ENCODE measurements around the gene ANXA3. TPM values are rescaled to one million over a fixed set of nuclear protein-coding genes. Genes with fewer than 3 reads are reported as not detected.

Gene ANXA3
- total RNA-seq, 1 experiment from 2014 or later = 263 TPM

DNA sequence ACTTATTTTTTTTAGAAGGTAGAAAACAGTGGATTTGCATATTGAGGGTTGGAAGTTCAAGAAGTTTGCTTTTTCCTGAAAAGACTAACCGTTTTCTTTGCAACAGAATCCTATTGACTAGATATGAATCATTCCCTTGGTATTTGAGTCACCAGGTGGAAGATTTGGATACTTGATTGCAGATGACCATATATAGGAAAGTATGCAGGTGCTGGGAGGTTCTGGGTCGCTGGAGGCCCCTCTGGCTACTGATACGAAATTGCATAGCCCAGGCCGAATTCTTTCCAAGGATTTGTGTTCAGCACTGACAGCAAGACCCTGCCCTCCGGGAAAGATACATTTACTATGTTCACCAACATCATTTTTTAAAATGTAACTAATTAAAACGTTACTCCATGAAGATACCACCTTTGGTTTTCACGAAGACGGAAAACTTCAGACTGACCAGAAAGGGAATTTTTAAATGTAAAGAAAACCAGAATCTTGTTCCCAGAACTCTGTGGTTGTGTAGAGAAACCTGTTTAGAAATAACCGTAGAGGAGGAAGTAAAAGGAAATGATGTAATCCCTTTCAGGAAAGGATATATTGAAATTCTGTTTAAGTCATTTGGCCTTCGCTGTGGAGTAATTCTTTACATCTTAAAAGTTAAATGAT lies 946 bp downstream of the ANXA3 start:
- POLR2A ChIA-PET (ENCODE audit: unreplicated experiment) = interaction anchor here (0.6 kb wide), 1 partner anchor 25 kb away, joined by 4 read pairs; no protein-coding TSS in a partner anchor
- DNase-seq = peak; percentile 92
- intact Hi-C loops (cut with micrococcal nuclease) = loop anchor here (1.0 kb wide), 2 partner anchors 17 to 23 kb away; no protein-coding TSS in a partner anchor

DNA sequence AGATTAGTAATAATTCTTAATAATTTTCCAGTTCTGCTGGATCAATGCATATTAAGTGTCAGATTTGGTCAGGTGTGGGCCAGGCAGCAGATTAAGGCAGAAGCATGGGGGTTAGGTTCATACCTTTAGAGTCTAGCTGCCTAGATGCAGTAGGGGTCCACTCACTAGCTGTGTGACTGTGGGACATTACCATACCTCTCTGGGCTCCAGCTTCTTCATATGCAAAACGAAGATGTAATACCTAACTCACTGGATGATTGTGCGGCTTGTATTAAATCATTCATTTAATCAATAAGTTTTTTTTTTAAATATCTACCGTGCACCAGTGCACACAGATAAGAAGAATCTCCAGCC lies 1.4 kb downstream of the ANXA3 start:
- Histone ChIP-seq H3K9ac (ENCODE audit: low read length) (peak overlapping the region; percentile 77; the same call in 1 of the 2 replicates), H3K9me2 (replicated peaks; ENCODE audit: low read length) (no peaks in the 10 kb centered on the region), H3F3A (ENCODE audit: low read length, unreplicated experiment) (no peaks in the 10 kb centered on the region), H2AFZ (ENCODE audit: low read length) (no peak overlapping the region), H4K20me1 (ENCODE audit: low read length) (no peaks in the 10 kb centered on the region), H3K27me3 (ENCODE audit: low read length) (no peaks in the 10 kb centered on the region), H3K4me1 (ENCODE audit: insufficient read depth, low read length) (peaks cover 51% of the 10 kb centered on the region), H3K36me3 (ENCODE audit: low read depth, low read length) (peaks cover 18% of the 10 kb centered on the region; the same call in 1 of the 2 replicates), H3K27ac (ENCODE audit: low read length) (peak overlapping the region; percentile 88), H3K9me3 (ENCODE audit: low read length) (no peaks in the 10 kb centered on the region), H3K79me2 (ENCODE audit: low read length) (peaks cover 52% of the 10 kb centered on the region), H3K4me2 (ENCODE audit: low read length) (peak overlapping the region; percentile 87), H3K4me3 (ENCODE audit: low read length) (peak overlapping the region; percentile 83)
- DNase-seq = no peak
- ATAC-seq = no peak
- CTCF ChIA-PET = no interaction called here
- POLR2A ChIA-PET (ENCODE audit: unreplicated experiment) = interaction anchor here (0.6 kb wide), 1 partner anchor 25 kb away, joined by 4 read pairs; no protein-coding TSS in a partner anchor
- no TSS peak for BruUV-seq (replicated peaks)
- intact Hi-C loops (cut with micrococcal nuclease) = no loop called here
- TF ChIP-seq, protein P1, sequence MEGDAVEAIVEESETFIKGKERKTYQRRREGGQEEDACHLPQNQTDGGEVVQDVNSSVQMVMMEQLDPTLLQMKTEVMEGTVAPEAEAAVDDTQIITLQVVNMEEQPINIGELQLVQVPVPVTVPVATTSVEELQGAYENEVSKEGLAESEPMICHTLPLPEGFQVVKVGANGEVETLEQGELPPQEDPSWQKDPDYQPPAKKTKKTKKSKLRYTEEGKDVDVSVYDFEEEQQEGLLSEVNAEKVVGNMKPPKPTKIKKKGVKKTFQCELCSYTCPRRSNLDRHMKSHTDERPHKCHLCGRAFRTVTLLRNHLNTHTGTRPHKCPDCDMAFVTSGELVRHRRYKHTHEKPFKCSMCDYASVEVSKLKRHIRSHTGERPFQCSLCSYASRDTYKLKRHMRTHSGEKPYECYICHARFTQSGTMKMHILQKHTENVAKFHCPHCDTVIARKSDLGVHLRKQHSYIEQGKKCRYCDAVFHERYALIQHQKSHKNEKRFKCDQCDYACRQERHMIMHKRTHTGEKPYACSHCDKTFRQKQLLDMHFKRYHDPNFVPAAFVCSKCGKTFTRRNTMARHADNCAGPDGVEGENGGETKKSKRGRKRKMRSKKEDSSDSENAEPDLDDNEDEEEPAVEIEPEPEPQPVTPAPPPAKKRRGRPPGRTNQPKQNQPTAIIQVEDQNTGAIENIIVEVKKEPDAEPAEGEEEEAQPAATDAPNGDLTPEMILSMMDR (conservative IDR thresholded peaks at IDR 0.05; ENCODE audit: low read depth, low read length) = no peak
- TF ChIP-seq EZH2phosphoT487 (IDR thresholded peaks at IDR 0.05; ENCODE audit: borderline replicate concordance, low read length) (no peak), EZH2 (IDR thresholded peaks at IDR 0.05; ENCODE audit: low read length, unreplicated experiment) (no peak)

More for the DNA sequence above, 946 bp downstream of the ANXA3 start:
- Histone ChIP-seq H3K36me3 (ENCODE audit: low read depth, low read length) (peaks cover 18% of the 10 kb centered on the region; the same call in 1 of the 2 replicates), H3K27me3 (ENCODE audit: low read length) (no peaks in the 10 kb centered on the region), H3K4me2 (ENCODE audit: low read length) (peak overlapping the region; percentile 87), H3K9me2 (replicated peaks; ENCODE audit: low read length) (no peaks in the 10 kb centered on the region), H3K9me3 (ENCODE audit: low read length) (no peaks in the 10 kb centered on the region), H3K79me2 (ENCODE audit: low read length) (peaks cover 52% of the 10 kb centered on the region), H3K4me3 (ENCODE audit: low read length) (peak overlapping the region; percentile 83), H3K9ac (ENCODE audit: low read length) (peak overlapping the region; percentile 77), H3K4me1 (ENCODE audit: insufficient read depth, low read length) (peaks cover 46% of the 10 kb centered on the region), H3K27ac (ENCODE audit: low read length) (peak overlapping the region; percentile 88), H4K20me1 (ENCODE audit: low read length) (no peaks in the 10 kb centered on the region), H3F3A (ENCODE audit: low read length, unreplicated experiment) (no peaks in the 10 kb centered on the region), H2AFZ (ENCODE audit: low read length) (peak overlapping the region; percentile 76)
- ATAC-seq = peak; percentile 71
- BruUV-seq (replicated peaks) = TSS peak; percentile 57
- CTCF ChIA-PET = no interaction called here
- no peak for TF ChIP-seq EZH2phosphoT487 (IDR thresholded peaks at IDR 0.05; ENCODE audit: borderline replicate concordance, low read length)
- TF ChIP-seq, protein P1 (conservative IDR thresholded peaks at IDR 0.05; ENCODE audit: low read depth, low read length) = no peak
- no peak for TF ChIP-seq EZH2 (IDR thresholded peaks at IDR 0.05; ENCODE audit: low read length, unreplicated experiment)

DNA sequence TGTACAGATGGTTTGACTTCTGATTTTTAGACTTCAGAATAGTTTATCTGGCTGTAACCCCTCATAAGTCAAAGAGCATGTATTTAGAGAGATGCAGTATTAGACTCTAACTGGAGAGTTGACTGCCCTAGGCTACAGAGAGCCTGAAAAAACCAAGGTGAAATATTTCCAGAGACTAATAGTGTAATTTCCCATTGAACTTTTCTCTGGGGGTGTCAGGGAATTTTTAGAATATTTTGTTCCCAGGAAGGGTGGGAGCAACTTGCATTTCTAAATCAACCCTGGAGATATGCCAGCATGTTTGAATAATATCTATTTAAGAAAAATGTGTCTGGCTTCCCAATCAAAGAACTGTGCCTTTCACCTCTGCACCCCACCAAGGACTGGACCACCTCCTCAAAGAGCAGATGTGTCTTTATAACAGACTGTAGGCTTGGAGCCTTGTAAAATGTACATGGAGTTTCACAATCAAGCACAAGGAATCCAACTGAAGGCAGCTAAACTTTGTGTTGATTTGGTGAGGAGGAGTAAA lies 2.0 kb downstream of the ANXA3 start:
- peak overlapping the region; percentile 88; the same call in 1 of the 2 replicates for H3K27ac ChIP-seq (ENCODE audit: low read length)
- no peaks in the 10 kb centered on the region for H3K9me3 ChIP-seq (ENCODE audit: low read length)
- H3K79me2 ChIP-seq (ENCODE audit: low read length) = peaks cover 53% of the 10 kb centered on the region
- H3K4me3 ChIP-seq (ENCODE audit: low read length) = peak overlapping the region; percentile 83
- no peaks in the 10 kb centered on the region for H4K20me1 ChIP-seq (ENCODE audit: low read length)
- CTCF ChIA-PET = no interaction called here
- intact Hi-C loops (cut with micrococcal nuclease) = no loop called here
- H3F3A ChIP-seq (ENCODE audit: low read length, unreplicated experiment) = no peaks in the 10 kb centered on the region
- TF ChIP-seq EZH2phosphoT487 (IDR thresholded peaks at IDR 0.05; ENCODE audit: borderline replicate concordance, low read length) (no peak), EZH2 (IDR thresholded peaks at IDR 0.05; ENCODE audit: low read length, unreplicated experiment) (no peak)
- TF ChIP-seq, protein P1 (conservative IDR thresholded peaks at IDR 0.05; ENCODE audit: low read depth, low read length) = no peak
- H3K4me1 ChIP-seq (ENCODE audit: insufficient read depth, low read length) = peaks cover 57% of the 10 kb centered on the region
- ATAC-seq (no peak), DNase-seq (no peak)
- POLR2A ChIA-PET (ENCODE audit: unreplicated experiment) = no interaction called here
- no peak overlapping the region for H2AFZ ChIP-seq (ENCODE audit: low read length)
- no TSS peak for BruUV-seq (replicated peaks)
- no peaks in the 10 kb centered on the region for H3K9me2 ChIP-seq (replicated peaks; ENCODE audit: low read length)
- peaks cover 18% of the 10 kb centered on the region; the same call in 1 of the 2 replicates for H3K36me3 ChIP-seq (ENCODE audit: low read depth, low read length)
- peak overlapping the region; percentile 77; the same call in 1 of the 2 replicates for H3K9ac ChIP-seq (ENCODE audit: low read length)
- H3K4me2 ChIP-seq (ENCODE audit: low read length) = peak overlapping the region; percentile 87
- H3K27me3 ChIP-seq (ENCODE audit: low read length) = no peaks in the 10 kb centered on the region
